OCI-LY3 (cell line): Measurements from ENCODE around the gene IFNA5.

Experiments used
- H2AFZ ChIP-seq: fragments of 200-600, 300-600 bp; shearing (Covaris generic); 2 replicates; pipeline ENCODE4 v1.6.0; 2014; ENCODE audit warnings: antibody characterized with exemption, low read depth, low read length
- H3K27ac ChIP-seq: fragments of 200-600, 300-600 bp; sonication (generic); 2 replicates; pipeline ENCODE4 v1.5.1; 2014; ENCODE audit warnings: mild to moderate bottlenecking, low read length, moderate library complexity, mixed read lengths
- H3K27me3 ChIP-seq: fragments of 200-600, 300-600 bp; sonication (generic); 2 replicates; pipeline ENCODE4 v1.6.1; 2014; ENCODE audit warnings: low read depth, low read length, mixed read lengths
- H3K36me3 ChIP-seq: fragments of 200-600, 300-600 bp; sonication (generic); replicated peaks from 2 replicates; pipeline ENCODE3; 2014; ENCODE audit warnings: low read depth, low read length, mixed read lengths
- H3K4me1 ChIP-seq: fragments of 300-600, 200-600 bp; sonication (generic); 2 replicates; pipeline ENCODE4 v1.6.1; 2014; ENCODE audit warnings: low read length, mixed read lengths
- H3K4me2 ChIP-seq: fragments of 200-600, 300-600 bp; sonication (generic); 2 replicates; pipeline ENCODE4 v1.6.1; 2014; ENCODE audit warnings: low read length, mixed read lengths
- H3K4me3 ChIP-seq: fragments of 300-600, 200-600 bp; sonication (generic); 2 replicates; pipeline ENCODE4 v1.5.1; 2014; ENCODE audit warnings: antibody characterized with exemption, mild to moderate bottlenecking, low read length, moderate library complexity
- H3K79me2 ChIP-seq: fragments of 300-600, 200-600 bp; shearing (Covaris generic); 2 replicates; pipeline ENCODE4 v1.6.1; 2014; ENCODE audit warnings: mild to moderate bottlenecking, low read length, mixed read lengths
- H3K9ac ChIP-seq: fragments of 300-600, 200-600 bp; shearing (Covaris generic); 2 replicates; pipeline ENCODE4 v1.6.0; 2014; ENCODE audit warnings: mild to moderate bottlenecking, low read length, moderate library complexity
- H3K9me3 ChIP-seq: fragments of 200-600, 300-600 bp; shearing (Covaris generic); 2 replicates; pipeline ENCODE4 v1.6.1; 2014; ENCODE audit warnings: low read length, mixed read lengths; ENCODE audit not compliant: insufficient read depth
- H4K20me1 ChIP-seq: fragments of 200-600, 300-600 bp; sonication (generic); 2 replicates; pipeline ENCODE4 v1.6.1; 2016; ENCODE audit warnings: low read length, mixed read lengths; ENCODE audit not compliant: insufficient read depth
- EZH2phosphoT487 ChIP-seq: fragments of 200-600 bp; shearing (Covaris generic); IDR thresholded peaks from 2 replicates; pipeline ENCODE4 v1.6.1; 2018; ENCODE audit warnings: antibody characterized with exemption, mixed run types, low read depth
- TF ChIP-seq, protein P1 (sequence below): fragments of 200-600, 300-600 bp; sonication (generic); IDR thresholded peaks from 2 replicates; pipeline ENCODE4 v1.5.1; 2014; ENCODE audit warnings: antibody characterized with exemption, low read length, low read depth

IFNA5 gene

DNA sequence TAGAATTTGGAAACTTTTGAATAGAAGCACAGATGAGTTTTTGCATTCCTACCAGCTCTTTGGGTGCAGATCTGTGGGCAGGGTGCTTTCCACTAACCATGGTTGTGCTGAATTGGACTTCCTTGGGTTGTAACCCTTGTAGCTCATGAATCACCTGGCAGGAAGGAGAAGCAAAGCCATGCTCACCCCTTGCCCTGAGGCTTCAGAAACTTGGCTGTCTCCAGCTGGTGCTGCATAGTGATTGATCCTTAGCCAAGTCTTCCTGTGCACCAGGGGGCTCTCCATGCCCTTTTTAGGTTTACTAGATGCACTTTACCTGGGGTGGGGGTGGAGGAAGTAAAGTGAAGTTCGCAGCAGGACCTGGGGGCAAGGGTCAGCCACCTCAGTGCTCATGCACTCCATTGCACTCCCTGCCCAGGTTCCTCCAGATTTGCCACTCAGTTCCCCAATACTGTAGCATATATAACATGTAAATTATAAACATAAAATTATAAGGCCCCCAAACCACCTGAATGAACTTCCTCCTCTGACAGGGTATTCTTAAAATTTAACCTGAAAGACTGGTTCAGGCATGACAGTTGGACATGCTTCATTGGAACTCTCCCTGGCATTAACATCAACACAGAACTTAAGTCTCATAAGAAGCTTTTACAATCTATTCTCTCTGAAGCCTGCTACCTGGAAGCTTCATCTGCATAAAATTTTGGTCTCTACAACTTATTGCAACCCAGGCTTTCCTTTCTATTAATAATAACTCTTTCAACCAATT is 39.5 kb downstream of the IFNA5 start:
- Histone ChIP-seq H3K27me3 (0 out of 2 replicates have a peak, but pooled peaks cover 7% of the 10 kb centered on the region), H3K4me2 (peak overlapping the region; percentile 70), H2AFZ (no peak overlapping the region), H3K9ac (no peak overlapping the region), H3K4me1 (peaks cover 42% of the 10 kb centered on the region), H3K27ac (no peak overlapping the region), H3K79me2 (no peaks in the 10 kb centered on the region), H4K20me1 (no peaks in the 10 kb centered on the region), H3K4me3 (no peak overlapping the region), H3K36me3 (no peaks in the 10 kb centered on the region), H3K9me3 (no peaks in the 10 kb centered on the region)
- TF ChIP-seq, protein P1, sequence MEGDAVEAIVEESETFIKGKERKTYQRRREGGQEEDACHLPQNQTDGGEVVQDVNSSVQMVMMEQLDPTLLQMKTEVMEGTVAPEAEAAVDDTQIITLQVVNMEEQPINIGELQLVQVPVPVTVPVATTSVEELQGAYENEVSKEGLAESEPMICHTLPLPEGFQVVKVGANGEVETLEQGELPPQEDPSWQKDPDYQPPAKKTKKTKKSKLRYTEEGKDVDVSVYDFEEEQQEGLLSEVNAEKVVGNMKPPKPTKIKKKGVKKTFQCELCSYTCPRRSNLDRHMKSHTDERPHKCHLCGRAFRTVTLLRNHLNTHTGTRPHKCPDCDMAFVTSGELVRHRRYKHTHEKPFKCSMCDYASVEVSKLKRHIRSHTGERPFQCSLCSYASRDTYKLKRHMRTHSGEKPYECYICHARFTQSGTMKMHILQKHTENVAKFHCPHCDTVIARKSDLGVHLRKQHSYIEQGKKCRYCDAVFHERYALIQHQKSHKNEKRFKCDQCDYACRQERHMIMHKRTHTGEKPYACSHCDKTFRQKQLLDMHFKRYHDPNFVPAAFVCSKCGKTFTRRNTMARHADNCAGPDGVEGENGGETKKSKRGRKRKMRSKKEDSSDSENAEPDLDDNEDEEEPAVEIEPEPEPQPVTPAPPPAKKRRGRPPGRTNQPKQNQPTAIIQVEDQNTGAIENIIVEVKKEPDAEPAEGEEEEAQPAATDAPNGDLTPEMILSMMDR = no peak
- no peak for TF ChIP-seq EZH2phosphoT487

DNA sequence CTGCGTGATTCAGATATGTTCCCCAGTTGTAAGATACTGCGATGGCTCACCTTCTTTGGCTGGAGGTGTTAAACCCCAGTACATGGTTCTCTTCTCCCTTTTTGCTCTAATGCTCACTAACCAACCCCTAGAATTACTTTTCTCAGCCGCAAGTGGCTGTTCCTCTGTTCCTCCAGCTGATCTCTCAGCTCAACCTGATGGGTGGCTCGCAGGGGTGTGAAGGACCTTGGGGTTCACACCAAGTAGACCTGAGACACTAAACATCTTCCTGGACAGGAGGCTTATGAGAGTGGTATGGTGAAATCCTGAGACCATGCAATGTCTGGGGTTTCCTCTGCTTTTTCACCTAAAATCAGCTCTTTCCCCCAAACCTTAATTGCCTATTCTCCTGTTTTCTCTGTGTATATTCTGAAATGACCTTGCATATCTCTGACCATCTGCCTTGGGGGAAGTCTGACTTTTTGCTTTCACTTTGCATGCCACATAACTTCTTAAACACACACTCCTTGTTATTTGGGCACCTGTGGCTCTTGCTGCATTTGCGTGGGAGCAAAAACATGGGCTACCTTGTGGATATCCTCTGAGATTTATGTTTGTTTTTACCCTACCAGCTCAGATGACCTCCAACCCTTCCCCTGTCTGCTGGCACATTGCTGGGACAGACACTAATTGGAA is 49.4 kb downstream of the IFNA5 start:
- peak overlapping the region; percentile 64 for H3K4me2 ChIP-seq
- peaks cover 18% of the 10 kb centered on the region for H3K4me1 ChIP-seq
- peak overlapping the region; percentile 27 for H3K4me3 ChIP-seq
- H3K36me3 ChIP-seq = peaks cover 8% of the 10 kb centered on the region
- peaks cover 15% of the 10 kb centered on the region for H3K9me3 ChIP-seq
- TF ChIP-seq, protein P1 = no peak
- no peak for TF ChIP-seq EZH2phosphoT487
- H3K27ac ChIP-seq = no peak overlapping the region
- no peaks in the 10 kb centered on the region for H4K20me1 ChIP-seq
- H3K27me3 ChIP-seq = peaks cover 58% of the 10 kb centered on the region
- H2AFZ ChIP-seq = no peak overlapping the region
- H3K79me2 ChIP-seq = no peaks in the 10 kb centered on the region
- no peak overlapping the region for H3K9ac ChIP-seq
